Central memory CD4-positive, alpha-beta T cell (primary cell): Measurements from ENCODE around the gene MOCS3.
"Not testable (repeated sequence)": the region's sequence is repeated elsewhere in the genome, so short reads cannot be mapped to it uniquely, and the experiment has no call there.

Source experiments
- DNase-seq: peaks from one replicate; pipeline ENCODE4 v3.0.0; 2022

MOCS3 gene

GRCh38 chr20:50932691-50933280, 25.8 kb upstream of the MOCS3 start:
- no peak for DNase-seq

GRCh38 chr20:50933589-50933988, 25.0 kb upstream of the MOCS3 start:
- DNase-seq, result no peak

GRCh38 chr20:50943069-50943468, 15.5 kb upstream of the MOCS3 start:
- no peak for DNase-seq

DNA sequence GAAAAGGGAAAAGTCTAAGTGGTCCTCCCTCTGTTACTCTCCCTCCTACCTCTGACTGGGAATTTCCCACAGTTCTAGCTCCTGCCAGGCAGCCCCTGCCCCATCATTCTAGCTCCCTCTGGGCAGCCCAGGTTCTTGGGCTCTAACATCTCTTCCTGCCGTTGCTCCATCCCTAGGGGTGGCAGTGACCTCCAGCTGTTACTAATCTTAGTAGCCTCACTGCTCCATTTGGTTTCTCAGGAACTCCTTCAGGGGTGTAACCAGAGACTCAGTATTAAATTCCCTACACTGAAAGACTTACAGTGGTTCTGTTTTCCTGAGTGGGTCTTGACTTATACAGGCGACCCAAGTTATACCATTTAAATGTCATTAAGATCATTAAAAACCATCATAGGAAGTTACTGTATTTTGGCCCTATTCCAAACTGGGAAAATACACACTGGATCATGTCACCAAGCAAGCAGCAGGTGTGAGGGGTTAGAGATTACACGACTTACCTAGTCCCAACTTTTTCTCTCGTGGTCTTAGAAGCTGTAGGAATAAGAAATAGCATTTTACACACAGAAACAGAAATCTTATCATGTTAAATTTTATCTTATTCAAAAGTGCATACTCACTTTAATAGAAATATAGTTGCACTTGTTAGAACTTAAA, 10.4 kb upstream of the MOCS3 start:
- no peak for DNase-seq

DNA sequence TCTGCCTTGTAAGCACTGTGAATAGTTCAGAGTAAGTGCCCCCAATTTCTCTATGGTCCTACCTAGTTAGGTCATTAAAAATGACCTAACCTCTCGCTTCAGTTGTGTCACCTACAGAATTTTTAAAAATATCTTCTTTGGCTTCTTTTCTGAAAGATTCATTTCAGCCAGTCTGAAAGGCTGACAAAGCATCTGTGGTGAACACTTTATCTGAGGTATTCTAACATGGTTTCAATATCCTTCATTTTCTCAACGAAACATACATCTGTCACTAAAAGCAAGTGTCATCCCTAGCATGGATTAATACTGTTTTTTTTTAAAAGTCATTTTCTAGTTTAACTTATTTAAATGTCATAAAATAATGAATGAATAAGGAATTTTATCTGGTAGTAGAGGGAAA, 5.4 kb upstream of the MOCS3 start:
- DNase-seq, result no peak

DNA sequence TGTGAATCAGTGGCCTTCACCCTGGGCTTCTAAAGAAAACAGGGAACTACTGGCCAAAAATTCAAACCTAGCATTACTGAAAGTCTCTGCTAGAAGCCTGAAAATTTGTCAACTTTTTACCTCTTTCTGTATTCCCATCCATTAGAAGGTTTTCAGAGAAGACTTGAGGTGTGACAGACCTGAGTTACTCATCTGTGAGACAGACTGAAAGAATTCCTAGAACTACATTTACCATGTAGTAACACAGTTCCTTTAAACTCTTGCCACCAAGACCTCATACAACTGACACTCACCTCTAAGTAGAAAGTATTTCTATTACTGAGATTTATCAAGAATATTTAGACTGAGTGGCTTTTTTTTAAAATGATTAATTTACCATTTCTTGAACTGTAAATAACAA, 4.8 kb upstream of the MOCS3 start:
- DNase-seq, result no peak

- DNase-seq, result no peak
Observed at GRCh38 chr20:50957276-50957675, 1.3 kb upstream of the MOCS3 start.

DNA sequence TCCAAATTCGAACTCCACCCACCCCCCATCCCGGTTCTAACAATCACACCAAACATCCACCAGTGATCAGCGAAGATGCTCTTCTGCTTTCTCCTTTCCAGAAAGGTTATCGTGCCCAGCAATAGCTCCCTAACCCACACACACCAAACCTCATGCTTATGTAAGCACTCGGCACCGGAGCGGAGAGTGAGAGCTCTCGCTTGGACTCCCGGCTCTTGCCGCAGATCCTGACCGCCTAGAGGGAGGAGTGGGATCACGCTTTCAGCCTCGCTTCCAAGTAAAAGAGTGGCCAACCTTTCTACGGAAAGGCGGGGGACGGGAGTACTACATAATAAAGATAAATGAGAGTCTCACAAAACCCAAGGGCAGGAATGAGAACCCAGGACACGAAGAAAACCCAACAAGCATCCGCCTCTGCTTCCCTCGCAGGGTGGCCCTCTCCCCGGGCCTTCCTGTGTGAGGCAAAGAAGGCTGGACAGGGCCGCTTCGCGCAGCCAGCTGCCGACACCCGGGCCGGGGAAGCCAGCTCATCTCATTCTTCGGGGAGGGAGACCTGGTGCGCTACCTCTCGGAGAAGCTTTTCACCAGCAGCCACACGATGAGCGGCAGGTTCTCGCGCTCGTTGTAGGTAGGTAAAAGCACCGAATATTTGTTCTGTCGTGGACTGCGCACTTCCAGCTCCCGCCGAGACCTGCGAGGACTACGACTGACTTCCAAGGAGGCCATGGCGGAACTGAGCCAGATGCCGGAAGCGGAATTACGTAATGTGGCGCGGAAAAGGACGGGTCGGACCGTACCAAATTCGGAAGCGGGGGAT, 612 bp upstream of the MOCS3 start, which contains the start of gene DPM1:
TSS of gene DPM1 (minus strand) at position 735 of the 817 bp plus-strand sequence. CDS start at position 726, 9 bp downstream.
- DNase-seq, result no peak

GRCh38 chr20:50959543-50960126, 1.0 kb downstream of the MOCS3 start:
- DNase-seq, result no peak

DNA sequence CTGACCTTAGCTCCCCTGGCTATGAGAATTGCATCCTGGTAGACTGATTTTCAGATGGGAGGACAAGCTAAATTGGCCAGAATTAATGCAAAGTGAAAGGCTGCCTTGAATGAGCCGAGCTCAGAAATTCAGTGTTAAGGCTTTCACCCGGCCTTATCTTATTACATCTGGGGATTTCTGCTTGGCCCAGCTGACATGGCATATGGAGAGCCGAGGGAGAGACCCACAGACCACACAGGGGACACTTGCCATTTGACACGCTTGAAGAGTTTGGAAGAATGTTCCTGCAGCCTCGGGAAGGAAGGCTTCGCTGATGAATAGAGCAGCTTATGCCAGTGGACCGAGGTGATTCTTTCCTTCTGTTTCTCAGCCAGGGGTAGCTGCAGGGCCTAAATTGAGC, 9.0 kb downstream of the MOCS3 start:
- DNase-seq, result no peak

DNA sequence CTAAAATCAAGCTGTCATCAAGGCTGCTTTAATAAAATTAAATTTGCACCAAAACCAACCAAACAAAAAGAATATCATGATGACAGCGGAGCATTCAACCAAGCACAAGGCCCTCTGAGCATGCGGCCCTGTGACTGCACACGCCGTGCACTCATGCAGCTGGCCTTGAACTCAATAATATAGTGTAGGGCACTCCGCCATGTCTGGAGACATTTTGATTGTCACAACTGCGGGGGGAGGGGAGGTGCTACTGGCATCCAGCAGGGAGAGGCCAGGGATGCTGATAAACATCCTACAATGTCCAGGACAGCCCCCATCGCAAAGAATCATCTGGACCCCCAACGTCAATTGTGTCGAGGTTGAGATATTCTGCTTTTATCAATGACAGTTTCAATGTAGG, 9.7 kb downstream of the MOCS3 start:
- DNase-seq, result no peak

DNA sequence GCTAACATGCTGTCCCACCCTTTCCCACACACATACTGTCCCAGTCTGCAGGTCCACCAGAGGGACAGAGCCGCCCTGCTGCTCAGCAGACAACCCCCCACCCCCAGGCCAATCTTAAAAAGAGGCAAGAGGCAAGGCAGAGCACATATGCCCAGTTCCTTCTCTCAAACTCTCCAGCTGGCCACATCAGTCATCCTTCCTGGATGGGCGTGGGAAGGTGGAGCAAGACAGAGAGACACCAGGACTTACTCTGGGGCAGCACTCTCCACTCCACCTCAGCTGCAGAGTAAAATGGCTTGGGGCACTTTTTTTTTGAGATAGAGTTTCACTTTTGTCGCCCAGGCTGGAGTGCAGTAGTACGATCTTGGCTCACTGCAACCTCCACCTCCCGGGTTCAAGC, 10.8 kb downstream of the MOCS3 start:
- no peak for DNase-seq

DNA sequence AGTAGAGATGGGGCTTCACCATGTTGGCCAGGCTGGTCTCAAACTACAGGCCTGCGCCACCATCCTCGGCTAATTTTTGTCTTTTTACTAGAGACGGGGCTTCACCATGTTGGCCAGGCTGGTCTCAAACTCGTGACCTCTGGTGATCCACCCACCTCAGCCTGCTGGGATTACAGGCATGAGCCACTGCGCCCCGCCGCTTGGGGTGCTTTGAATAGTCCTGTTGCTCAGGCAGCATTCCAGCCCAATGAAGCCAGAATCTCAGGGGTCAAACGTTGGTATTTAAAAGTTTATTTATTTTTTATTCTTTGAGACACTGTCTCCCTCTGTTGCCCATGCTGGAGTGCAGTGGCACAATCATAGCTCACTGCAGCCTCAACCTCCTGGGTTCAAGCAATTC, 11.3 kb downstream of the MOCS3 start:
- DNase-seq, result no peak

GRCh38 chr20:50975701-50976330, 17.2 kb downstream of the MOCS3 start:
- no peak for DNase-seq

DNA sequence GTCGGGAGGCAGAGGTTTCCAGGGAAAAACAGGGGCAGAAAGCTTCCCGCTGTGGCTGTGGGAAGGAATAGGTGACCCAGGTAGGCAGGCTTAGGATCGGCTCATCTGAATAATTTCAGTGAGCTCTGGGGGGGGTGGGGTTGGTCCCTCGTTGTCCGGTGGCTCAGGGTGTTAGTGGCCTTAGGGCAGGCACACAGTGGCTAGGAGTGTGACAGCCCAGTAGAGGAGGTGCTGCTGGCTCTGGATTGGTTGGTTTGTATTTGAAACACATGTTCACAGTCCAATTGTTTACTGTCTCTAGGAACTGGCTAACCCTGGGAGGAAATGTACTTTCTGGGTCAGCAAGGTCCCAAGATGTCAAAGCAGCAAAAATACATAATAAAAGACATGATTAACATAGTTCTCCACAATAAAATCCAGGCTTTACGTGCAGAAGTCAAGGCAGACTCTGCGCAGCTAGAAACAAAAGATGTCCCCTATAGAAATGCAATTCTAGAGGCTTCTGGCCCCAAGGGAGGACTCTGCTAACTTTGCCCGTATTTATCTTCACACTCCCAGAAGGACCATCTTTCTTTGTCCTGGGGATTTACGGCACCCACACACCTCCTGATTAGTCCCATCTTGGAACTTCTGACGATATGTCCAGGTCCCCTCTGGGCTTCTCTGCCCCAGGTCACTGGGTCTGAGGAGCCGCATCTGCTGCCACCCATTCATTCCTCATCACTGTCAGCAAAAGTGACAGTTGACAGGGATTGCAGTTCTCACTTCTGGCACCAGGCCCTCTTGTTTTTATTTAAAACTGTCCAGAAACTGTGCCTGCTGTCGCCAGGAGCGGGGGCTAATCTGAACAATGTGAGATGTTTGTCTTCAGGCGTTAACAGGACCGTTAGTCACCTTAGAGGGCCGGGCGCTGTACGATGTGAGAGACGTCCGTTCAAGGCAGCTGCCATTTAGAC, 18.7 kb downstream of the MOCS3 start:
- DNase-seq, result no peak

DNA sequence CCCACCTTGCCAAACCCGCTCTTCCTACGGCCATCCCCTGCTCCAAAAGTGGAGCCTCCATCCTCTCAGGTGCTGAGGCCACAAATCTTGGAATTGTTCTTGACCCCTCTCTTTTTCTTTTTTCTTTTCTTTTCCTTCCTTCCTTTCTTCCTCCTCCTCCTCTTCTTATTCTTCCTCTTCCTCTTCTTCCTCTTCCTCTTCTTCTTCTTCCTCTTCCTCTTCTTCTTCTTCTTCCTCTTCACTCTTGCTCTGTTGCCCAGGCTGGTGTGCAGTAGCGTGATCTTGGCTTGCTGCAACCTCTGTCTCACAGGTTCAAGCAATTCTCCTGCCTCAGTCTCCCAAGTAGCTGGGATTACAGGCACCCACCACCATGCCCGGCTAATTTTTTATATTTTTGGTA, 19.9 kb downstream of the MOCS3 start:
- not testable (repeated sequence) for DNase-seq

- DNase-seq, result no peak
Observed at GRCh38 chr20:50980071-50980681, 21.6 kb downstream of the MOCS3 start.

- DNase-seq, result peak; percentile 28
Observed at GRCh38 chr20:50980851-50981713, 22.5 kb downstream of the MOCS3 start.

- DNase-seq, result no peak
Observed at GRCh38 chr20:50981714-50982048, 23.1 kb downstream of the MOCS3 start.

- DNase-seq, result no peak
Observed at GRCh38 chr20:50982363-50982762, 23.7 kb downstream of the MOCS3 start.

GRCh38 chr20:50983321-50983720, 24.7 kb downstream of the MOCS3 start:
- no peak for DNase-seq
